CD8-positive, alpha-beta memory T cell (primary cell): Measurements from ENCODE around the gene ERP27. TPM values are rescaled to one million over a fixed set of nuclear protein-coding genes. Genes with fewer than 3 reads are reported as not detected.

Experiments
- CTCF ChIA-PET: fragments of 350-600 bp; sonication (Branson Sonifier 250); formaldehyde crosslinking; loops from one replicate; lab custom pipeline; 2021; ENCODE audit warnings: antibody characterized with exemption; lab: Charles Lee
- POLR2A ChIA-PET: fragments of 350-600 bp; sonication (Branson Sonifier 250); formaldehyde crosslinking; loops from one replicate; lab custom pipeline; 2021; ENCODE audit warnings: antibody characterized with exemption; lab: Charles Lee
- DNase-seq, 5 donors: peaks; one replicate each; pipeline versions ENCODE4 v3.0.0 to v3.0.0-alpha.2; 2020 to 2022; ENCODE audit warnings: mixed read lengths in 1 of 5
- H3K27ac ChIP-seq: one replicate; pipeline ENCODE4 v1.7.0; 2013; ENCODE audit warnings: low read depth, mild to moderate bottlenecking, low read length, moderate library complexity
- H3K27me3 ChIP-seq: 2 replicates; pipeline ENCODE4 v1.7.0; 2013; ENCODE audit warnings: low read length, mild to moderate bottlenecking; ENCODE audit not compliant: insufficient read depth, poor library complexity, severe bottlenecking
- H3K36me3 ChIP-seq: 2 replicates; pipeline ENCODE4 v1.7.0; 2013; ENCODE audit warnings: mild to moderate bottlenecking, low read length, moderate library complexity; ENCODE audit not compliant: insufficient read depth
- H3K4me1 ChIP-seq: 2 replicates; pipeline ENCODE4 v1.7.0; 2013; ENCODE audit warnings: mild to moderate bottlenecking, low read length, moderate library complexity; ENCODE audit not compliant: insufficient read depth
- H3K4me3 ChIP-seq: 2 replicates; pipeline ENCODE4 v1.7.0; 2013; ENCODE audit warnings: mild to moderate bottlenecking, low read length
- H3K9me3 ChIP-seq: 2 replicates; pipeline ENCODE4 v1.7.0; 2013; ENCODE audit warnings: mild to moderate bottlenecking, low read length
- H3K27ac Mint-ChIP-seq, 8 donors: one replicate each; pipeline ENCODE4 v1.8.0; 2020 to 2021; ENCODE audit warnings: mixed read lengths in 8 of 8, mild to moderate bottlenecking in 6 of 8, inconsistent platforms in 3 of 8, moderate library complexity in 3 of 8
- H3K27me3 Mint-ChIP-seq, 2 donors: one replicate each; pipeline ENCODE4 v1.8.0; 2020 to 2021; ENCODE audit warnings: mixed read lengths in 2 of 2, mild to moderate bottlenecking in 1 of 2, moderate library complexity in 1 of 2
- H3K36me3 Mint-ChIP-seq, 3 donors: one replicate each; pipeline ENCODE4 v1.8.0; 2020 to 2021; ENCODE audit warnings: mixed read lengths in 3 of 3, inconsistent platforms in 1 of 3, mild to moderate bottlenecking in 1 of 3
- H3K4me1 Mint-ChIP-seq, 3 donors: one replicate each; pipeline ENCODE4 v1.8.0; 2020 to 2021; ENCODE audit warnings: mixed read lengths in 3 of 3, inconsistent platforms in 1 of 3, mild to moderate bottlenecking in 1 of 3
- H3K4me3 Mint-ChIP-seq, 7 donors: one replicate each; pipeline ENCODE4 v1.8.0; 2020 to 2021; ENCODE audit warnings: mixed read lengths in 7 of 7, mild to moderate bottlenecking in 6 of 7, moderate library complexity in 4 of 7, inconsistent platforms in 2 of 7
- H3K9me3 Mint-ChIP-seq, 5 donors: one replicate each; pipeline ENCODE4 v1.8.0; 2020 to 2022; ENCODE audit warnings: mixed read lengths in 5 of 5, mild to moderate bottlenecking in 3 of 5, moderate library complexity in 2 of 5, inconsistent platforms in 1 of 5
- polyA plus RNA-seq: library from polyadenylated mRNA; unstranded; fragments of 300-500 nt; fragmentation: Illumina TruSeq; gene quantifications from one replicate; pipeline ENCODE4 v1.2.3, GENCODE V29; 2021
- total RNA-seq, 2 experiments: library from RNA; stranded (reverse); gene quantifications; one replicate each; pipeline ENCODE4 v1.2.3, GENCODE V29; 2021

Gene ERP27
- total and polyA plus RNA-seq, 3 experiments from 2014 or later = 2.0 to 5.3 (median 2.1) TPM

DNA sequence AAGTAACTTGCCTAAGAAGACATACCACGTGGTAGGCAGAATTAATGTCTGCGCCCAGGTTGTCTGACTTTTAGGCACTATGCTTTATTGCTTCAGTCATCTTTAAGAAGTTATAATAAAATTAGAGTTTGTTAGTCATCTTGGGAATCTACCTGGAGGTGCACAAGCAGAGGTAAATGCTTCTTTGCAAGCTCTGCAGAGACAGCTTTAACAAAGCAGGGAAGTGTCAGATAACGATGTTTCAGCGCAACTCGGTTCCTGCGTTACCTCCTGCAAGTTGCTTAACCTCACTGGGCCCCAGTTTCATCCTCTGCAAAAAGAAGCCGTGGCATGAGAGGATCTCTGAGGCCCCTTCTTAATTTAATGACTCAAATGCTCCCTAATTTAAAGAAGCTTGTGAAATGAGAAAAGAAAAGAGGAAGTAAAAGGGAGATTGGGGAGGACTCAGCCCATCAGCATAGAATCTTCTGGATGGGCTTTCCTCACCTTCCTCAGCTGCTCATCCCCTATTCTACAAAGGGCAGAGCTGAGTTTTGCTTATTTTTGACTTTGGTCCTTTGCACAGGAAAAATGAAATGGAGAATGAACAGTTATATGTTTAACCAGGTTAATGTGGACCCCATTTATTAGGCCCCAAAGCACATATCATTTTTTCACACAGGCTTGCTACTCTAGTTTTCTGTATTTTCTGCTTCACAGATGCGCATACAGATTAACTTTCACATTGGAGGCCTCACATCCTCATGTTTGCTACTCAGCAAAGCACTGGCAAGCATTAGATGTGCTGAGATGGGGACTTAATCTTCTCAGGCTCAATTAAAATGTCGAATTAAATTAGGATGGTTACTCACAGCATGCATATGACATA lies 17.9 kb upstream of the ERP27 start:
- H3K27ac ChIP-seq = peak overlapping the region; percentile 3
- no peaks in the 10 kb centered on the region for H3K27me3 ChIP-seq
- Mint-ChIP-seq H3K4me3 (peak overlapping the region; percentile 96 to 100 (median 98)), H3K27me3 (peaks cover 0 to 5% of the 10 kb centered on the region in 2 donors), H3K9me3 (no peaks in the 10 kb centered on the region), H3K36me3 (peaks cover 17 to 84% (median 25%) of the 10 kb centered on the region in 3 donors), H3K27ac (peak overlapping the region; percentile 82 to 100 (median 99)), H3K4me1 (peaks cover 68 to 85% (median 71%) of the 10 kb centered on the region in 3 donors)
- H3K36me3 ChIP-seq = peaks cover 7% of the 10 kb centered on the region
- peak in 1 of 5 donors; percentile 31 for DNase-seq
- ChIA-PET POLR2A (interaction anchor here (0.7 to 1.2 kb wide), 6 partner anchors 8 to 185 kb away, joined by 3 to 6 read pairs (median 4); partner anchors contain the start of gene ERP27), CTCF (interaction anchor here (1.4 to 4.1 kb wide), 3 partner anchors 17 to 39 kb away, joined by 3 to 14 read pairs (median 6); partner anchors contain the start of gene ERP27)
- peak overlapping the region; percentile 94 for H3K4me3 ChIP-seq
- no peaks in the 10 kb centered on the region for H3K9me3 ChIP-seq
- H3K4me1 ChIP-seq = peaks cover 64% of the 10 kb centered on the region

DNA sequence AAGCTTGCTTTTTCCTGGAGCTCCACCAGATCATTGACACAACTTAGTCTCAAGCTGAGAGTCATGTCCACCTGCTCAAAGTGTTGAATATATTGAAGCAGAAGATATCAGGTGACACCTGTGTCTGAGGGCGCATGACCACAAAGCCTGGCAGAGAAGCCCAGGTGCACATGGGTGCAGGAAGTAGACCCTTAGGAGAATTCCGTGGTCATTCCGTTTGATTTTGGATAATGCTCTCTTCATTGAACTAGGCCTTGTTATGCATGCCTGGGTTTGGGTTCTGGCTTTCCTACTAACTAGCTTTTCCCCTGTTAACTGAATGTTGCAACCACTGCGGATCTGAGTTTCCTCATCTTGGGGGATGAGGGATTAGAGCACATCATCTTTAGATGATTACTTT lies 15.9 kb upstream of the ERP27 start:
- H3K4me1 ChIP-seq = peaks cover 84% of the 10 kb centered on the region
- H3K36me3 ChIP-seq = peaks cover 20% of the 10 kb centered on the region
- peak overlapping the region; percentile 85 for H3K27ac ChIP-seq
- H3K4me1 Mint-ChIP-seq = peaks cover 87 to 100% (median 88%) of the 10 kb centered on the region in 3 donors
- H3K9me3 ChIP-seq = no peaks in the 10 kb centered on the region
- ChIA-PET CTCF (interaction anchor here (1.0 to 1.8 kb wide), 4 partner anchors 16 to 184 kb away, joined by 3 to 5 read pairs (median 4); partner anchors contain the start of gene ERP27), POLR2A (interaction anchor here (0.7 kb wide), 1 partner anchor 561 kb away, joined by 6 read pairs; no protein-coding TSS in a partner anchor)
- H3K27me3 ChIP-seq = no peaks in the 10 kb centered on the region
- peak overlapping the region; percentile 68 to 90 (median 83) for H3K4me3 Mint-ChIP-seq
- H3K27ac Mint-ChIP-seq = peak overlapping the region; percentile 95 to 100 (median 98)
- peaks cover 20 to 85% (median 36%) of the 10 kb centered on the region in 3 donors for H3K36me3 Mint-ChIP-seq
- DNase-seq = peak in 3 of 5 donors; percentile 30 to 61 (median 48)
- peak overlapping the region; percentile 62 for H3K4me3 ChIP-seq
- peaks cover 0 to 5% of the 10 kb centered on the region in 2 donors for H3K27me3 Mint-ChIP-seq
- no peaks in the 10 kb centered on the region for H3K9me3 Mint-ChIP-seq

DNA sequence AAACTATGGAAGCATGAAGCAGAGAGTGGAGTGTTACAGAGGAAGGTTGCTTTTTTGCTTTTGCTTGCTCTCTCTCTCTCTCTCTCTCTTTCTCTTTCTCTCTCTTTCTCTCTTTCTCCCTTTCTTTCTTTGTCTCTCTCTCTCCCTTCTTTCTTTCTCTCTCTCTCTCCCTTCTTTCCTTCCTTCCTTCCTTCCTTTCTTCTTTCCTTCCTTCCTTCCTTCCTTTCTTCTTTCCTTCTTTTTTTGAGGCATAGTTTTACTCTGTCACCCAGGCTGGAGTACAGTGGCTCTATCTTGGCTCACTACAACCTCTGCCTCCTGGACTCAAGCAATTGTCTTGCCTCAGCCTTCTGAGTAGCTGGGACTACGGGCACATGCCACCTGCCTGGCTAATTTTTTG lies 15.4 kb upstream of the ERP27 start:
- no peaks in the 10 kb centered on the region for H3K9me3 ChIP-seq
- peak overlapping the region; percentile 62 for H3K4me3 ChIP-seq
- peak overlapping the region; percentile 85 for H3K27ac ChIP-seq
- CTCF ChIA-PET = interaction anchor here (1.0 to 1.8 kb wide), 4 partner anchors 15 to 183 kb away, joined by 3 to 5 read pairs (median 4); partner anchors contain the start of gene ERP27
- Mint-ChIP-seq H3K4me1 (peaks cover 90 to 100% (median 91%) of the 10 kb centered on the region in 3 donors), H3K4me3 (peak overlapping the region; percentile 68 to 90 (median 83)), H3K27me3 (peaks cover 0 to 5% of the 10 kb centered on the region in 2 donors), H3K36me3 (peaks cover 19 to 85% (median 39%) of the 10 kb centered on the region in 3 donors), H3K9me3 (no peaks in the 10 kb centered on the region), H3K27ac (peak overlapping the region; percentile 95 to 100 (median 98))
- peaks cover 24% of the 10 kb centered on the region for H3K36me3 ChIP-seq
- DNase-seq = no peak
- POLR2A ChIA-PET = interaction anchor here (0.7 kb wide), 1 partner anchor 560 kb away, joined by 6 read pairs; no protein-coding TSS in a partner anchor
- no peaks in the 10 kb centered on the region for H3K27me3 ChIP-seq
- H3K4me1 ChIP-seq = peaks cover 89% of the 10 kb centered on the region

DNA sequence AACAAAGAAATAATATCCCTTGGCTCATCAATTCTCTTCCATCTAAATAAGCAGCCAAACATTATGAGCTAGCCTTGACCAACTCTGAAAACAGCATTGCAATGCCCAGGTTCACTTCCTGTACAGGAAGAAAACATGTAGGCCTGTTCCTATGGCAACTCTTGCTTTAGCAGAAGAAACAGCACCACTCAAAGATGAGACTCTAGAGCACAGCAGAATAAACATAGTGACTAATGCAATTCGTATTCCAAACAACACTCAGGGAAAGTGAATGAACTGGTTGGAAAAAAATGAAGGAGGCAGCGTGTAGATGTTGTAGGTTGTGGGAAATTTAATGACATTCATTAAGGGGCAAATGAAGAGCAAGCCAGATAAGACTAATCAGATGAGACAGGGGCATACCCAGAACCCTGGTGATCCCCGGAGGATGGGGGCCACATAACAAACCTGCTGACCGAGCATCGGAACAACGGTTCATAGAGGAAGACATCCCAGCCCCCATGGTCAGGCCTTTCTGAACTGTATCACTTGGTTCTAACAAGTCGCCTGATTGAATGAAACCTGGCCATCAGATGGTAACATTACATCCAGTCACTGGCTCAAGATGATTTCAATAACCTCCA lies 14.1 kb upstream of the ERP27 start:
- peak; percentile 18 to 78 (median 70) for DNase-seq
- Mint-ChIP-seq H3K9me3 (no peaks in the 10 kb centered on the region), H3K4me1 (peaks cover 91 to 99% (median 99%) of the 10 kb centered on the region in 3 donors), H3K4me3 (peak overlapping the region; percentile 80 to 90 (median 85)), H3K27me3 (peaks cover 0 to 5% of the 10 kb centered on the region in 2 donors), H3K36me3 (peaks cover 20 to 84% (median 45%) of the 10 kb centered on the region in 3 donors), H3K27ac (peak overlapping the region; percentile 95 to 100 (median 98))
- ChIA-PET POLR2A (interaction anchor here (0.6 to 1.0 kb wide), 3 partner anchors 12 to 43 kb away, joined by 4 to 9 read pairs (median 9); no protein-coding TSS in a partner anchor), CTCF (interaction anchor here (0.7 to 1.2 kb wide), 5 partner anchors 11 to 43 kb away, joined by 3 to 5 read pairs (median 4); no protein-coding TSS in a partner anchor)
- H3K4me3 ChIP-seq = peak overlapping the region; percentile 62
- H3K36me3 ChIP-seq = peaks cover 29% of the 10 kb centered on the region
- peaks cover 96% of the 10 kb centered on the region for H3K4me1 ChIP-seq
- peak overlapping the region; percentile 85 for H3K27ac ChIP-seq
- H3K9me3 ChIP-seq = no peaks in the 10 kb centered on the region
- H3K27me3 ChIP-seq = no peaks in the 10 kb centered on the region

DNA sequence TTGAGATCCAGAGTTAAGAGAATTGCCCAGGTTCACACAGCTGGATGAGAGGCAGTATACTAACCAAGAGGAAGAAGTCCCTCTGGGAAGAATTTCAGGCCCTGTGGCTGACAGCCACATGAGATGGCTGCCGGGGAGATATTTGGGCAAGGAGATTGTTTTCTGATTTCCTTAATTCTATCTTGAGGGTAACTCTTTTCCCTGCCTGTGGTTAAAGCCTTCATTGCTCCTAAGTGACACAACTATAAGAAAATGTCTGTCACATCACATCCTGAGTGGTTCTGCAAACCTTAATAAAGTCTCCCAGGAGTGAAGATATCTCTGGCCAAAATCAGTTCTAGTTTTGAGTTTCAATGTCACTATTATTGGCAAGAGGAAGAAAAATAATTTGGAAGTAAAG lies 13.5 kb upstream of the ERP27 start:
- Mint-ChIP-seq H3K36me3 (peaks cover 21 to 85% (median 49%) of the 10 kb centered on the region in 3 donors), H3K9me3 (no peaks in the 10 kb centered on the region), H3K27ac (peak overlapping the region; percentile 95 to 100 (median 98)), H3K27me3 (peaks cover 0 to 5% of the 10 kb centered on the region in 2 donors), H3K4me3 (peak overlapping the region; percentile 80 to 90 (median 85)), H3K4me1 (peaks cover 91 to 100% (median 99%) of the 10 kb centered on the region in 3 donors)
- Histone ChIP-seq H3K4me1 (peaks cover 97% of the 10 kb centered on the region), H3K27me3 (no peaks in the 10 kb centered on the region), H3K36me3 (peaks cover 35% of the 10 kb centered on the region), H3K9me3 (no peaks in the 10 kb centered on the region), H3K4me3 (peak overlapping the region; percentile 62), H3K27ac (peak overlapping the region; percentile 85)
- peak in 1 of 5 donors; percentile 21 for DNase-seq
- ChIA-PET POLR2A (interaction anchor here (0.6 to 1.9 kb wide), 4 partner anchors 10 to 43 kb away, joined by 4 to 9 read pairs (median 9); partner anchors contain the start of gene ARHGDIB), CTCF (interaction anchor here (0.7 to 1.2 kb wide), 5 partner anchors 10 to 44 kb away, joined by 3 to 5 read pairs (median 4); no protein-coding TSS in a partner anchor)

DNA sequence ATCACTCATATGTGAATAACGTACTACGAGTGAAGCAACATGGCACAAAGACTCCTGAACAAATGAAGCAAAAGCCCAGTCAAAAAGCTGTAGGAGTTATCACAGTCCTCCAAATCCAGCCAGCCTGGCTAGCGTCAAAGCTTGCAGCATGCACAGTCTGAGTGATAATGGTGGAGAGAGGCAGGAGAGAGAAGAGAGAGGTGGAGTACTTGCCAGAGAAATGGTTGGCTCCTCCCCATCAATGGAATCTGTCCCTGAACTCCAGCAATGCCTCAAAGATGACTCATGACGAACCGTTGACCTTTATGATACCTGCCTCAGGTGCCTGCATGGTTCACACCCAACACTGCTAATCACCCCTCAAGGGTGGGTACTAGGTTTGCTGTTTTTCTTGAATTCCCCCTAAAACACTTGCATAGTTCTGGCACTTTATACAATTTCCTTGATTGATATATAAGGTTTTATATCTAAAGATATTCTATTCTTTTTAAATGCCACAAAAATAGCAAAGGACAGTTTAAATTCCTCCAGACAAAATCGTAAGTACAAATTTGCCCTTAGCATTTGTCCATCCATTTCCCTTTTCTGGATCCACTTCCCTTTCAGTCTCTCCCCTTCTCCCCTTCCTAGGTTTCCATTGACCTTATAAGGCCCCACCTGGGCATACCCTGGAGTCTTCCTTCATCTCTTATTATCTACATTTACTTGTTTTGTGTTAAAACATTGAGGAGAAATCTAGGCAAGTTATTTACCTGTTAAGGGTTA lies 12.8 kb upstream of the ERP27 start:
- Mint-ChIP-seq H3K4me3 (peak overlapping the region; percentile 80 to 90 (median 85)), H3K9me3 (no peaks in the 10 kb centered on the region), H3K4me1 (peaks cover 91 to 100% (median 99%) of the 10 kb centered on the region in 3 donors), H3K27ac (peak overlapping the region; percentile 95 to 100 (median 98)), H3K36me3 (peaks cover 28 to 85% (median 53%) of the 10 kb centered on the region in 3 donors), H3K27me3 (peaks cover 0 to 5% of the 10 kb centered on the region in 2 donors)
- Histone ChIP-seq H3K27me3 (no peaks in the 10 kb centered on the region), H3K9me3 (no peaks in the 10 kb centered on the region), H3K4me3 (peak overlapping the region; percentile 62), H3K4me1 (peaks cover 97% of the 10 kb centered on the region), H3K27ac (peak overlapping the region; percentile 8), H3K36me3 (peaks cover 42% of the 10 kb centered on the region)
- POLR2A ChIA-PET = interaction anchor here (1.0 to 1.9 kb wide), 3 partner anchors 9 to 180 kb away, joined by 3 to 9 read pairs (median 5); partner anchors contain the start of gene ARHGDIB
- no peak for DNase-seq
- CTCF ChIA-PET = interaction anchor here (0.8 to 1.2 kb wide), 4 partner anchors 13 to 45 kb away, joined by 3 to 5 read pairs (median 4); partner anchors contain the start of gene ERP27
